ENCODE data around the gene TPBGL.

Gene TPBGL

DNA sequence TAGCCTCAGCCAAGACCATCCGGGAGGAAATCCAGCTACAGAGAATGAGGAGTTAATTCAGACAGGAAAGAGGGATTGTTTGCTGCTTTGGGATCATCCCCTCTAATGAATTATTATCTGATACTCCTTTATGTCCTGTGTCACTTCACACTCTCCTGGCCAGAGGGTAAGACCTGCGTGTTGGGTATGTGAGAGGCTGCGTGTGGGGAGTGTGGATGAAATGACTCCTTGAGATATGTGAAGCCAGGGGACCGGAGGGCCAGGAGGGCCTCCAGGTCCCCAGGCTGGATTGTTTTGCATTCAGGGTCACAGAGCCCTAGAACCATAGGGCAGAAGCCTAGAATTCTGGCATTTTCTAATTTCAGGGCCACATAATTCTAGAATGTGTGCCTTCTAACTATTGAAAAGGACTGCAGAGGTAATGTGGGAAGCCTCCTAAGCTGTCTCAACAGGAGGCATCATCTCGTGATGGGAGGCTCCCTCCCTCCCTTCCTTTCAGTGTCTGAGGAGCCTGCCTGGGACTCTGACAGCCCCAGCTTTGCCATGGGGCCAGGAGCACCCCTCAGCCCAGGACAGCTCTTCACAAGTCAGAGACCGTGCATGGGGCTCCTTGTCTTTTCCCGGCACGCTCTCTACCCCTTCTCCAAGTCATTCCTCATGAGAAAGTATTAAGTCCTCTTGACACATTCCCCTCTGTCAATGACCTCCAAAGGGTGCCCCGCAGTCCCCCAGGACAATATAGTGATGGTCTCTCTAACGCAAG lies 3.7 kb downstream of the TPBGL start:
- Histone ChIP-seq H2AFZ (ENCODE audit: low read depth, low read length) (no peak overlapping the region), H3K27me3 (ENCODE audit: insufficient read depth, low read length, poor library complexity) (no peaks in the 10 kb centered on the region), H3K9me3 (ENCODE audit: insufficient read depth, low read length, severe bottlenecking) (no peaks in the 10 kb centered on the region), H3K79me2 (ENCODE audit: insufficient read depth, low read length) (no peaks in the 10 kb centered on the region), H4K20me1 (ENCODE audit: insufficient read depth, low read length) (no peaks in the 10 kb centered on the region), H3K4me1 (ENCODE audit: insufficient read depth, low read length) (no peaks in the 10 kb centered on the region), H3K4me3 (ENCODE audit: low read depth in 1 of 2, low read length in 2 of 2) (no peak overlapping the region), H3K27ac (ENCODE audit: low read length) (no peak overlapping the region), H3K9ac (ENCODE audit: low read depth, low read length) (no peak overlapping the region), H3K36me3 (ENCODE audit: insufficient read depth, low read length) (no peaks in the 10 kb centered on the region), H3K4me2 (ENCODE audit: insufficient read depth, low read length) (no peak overlapping the region)
- no peak for ATAC-seq (ENCODE audit: insufficient read depth, low read depth)
- TF ChIP-seq, protein P1, sequence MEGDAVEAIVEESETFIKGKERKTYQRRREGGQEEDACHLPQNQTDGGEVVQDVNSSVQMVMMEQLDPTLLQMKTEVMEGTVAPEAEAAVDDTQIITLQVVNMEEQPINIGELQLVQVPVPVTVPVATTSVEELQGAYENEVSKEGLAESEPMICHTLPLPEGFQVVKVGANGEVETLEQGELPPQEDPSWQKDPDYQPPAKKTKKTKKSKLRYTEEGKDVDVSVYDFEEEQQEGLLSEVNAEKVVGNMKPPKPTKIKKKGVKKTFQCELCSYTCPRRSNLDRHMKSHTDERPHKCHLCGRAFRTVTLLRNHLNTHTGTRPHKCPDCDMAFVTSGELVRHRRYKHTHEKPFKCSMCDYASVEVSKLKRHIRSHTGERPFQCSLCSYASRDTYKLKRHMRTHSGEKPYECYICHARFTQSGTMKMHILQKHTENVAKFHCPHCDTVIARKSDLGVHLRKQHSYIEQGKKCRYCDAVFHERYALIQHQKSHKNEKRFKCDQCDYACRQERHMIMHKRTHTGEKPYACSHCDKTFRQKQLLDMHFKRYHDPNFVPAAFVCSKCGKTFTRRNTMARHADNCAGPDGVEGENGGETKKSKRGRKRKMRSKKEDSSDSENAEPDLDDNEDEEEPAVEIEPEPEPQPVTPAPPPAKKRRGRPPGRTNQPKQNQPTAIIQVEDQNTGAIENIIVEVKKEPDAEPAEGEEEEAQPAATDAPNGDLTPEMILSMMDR (IDR thresholded peaks at IDR 0.05; ENCODE audit: borderline replicate concordance, extremely low read depth, low read length, poor library complexity, severe bottlenecking): no peak
- no peak for TF ChIP-seq EZH2 (IDR thresholded peaks at IDR 0.05; ENCODE audit: borderline replicate concordance, low read depth, low read length, severe bottlenecking)
- DNase-seq: no peak

DNA sequence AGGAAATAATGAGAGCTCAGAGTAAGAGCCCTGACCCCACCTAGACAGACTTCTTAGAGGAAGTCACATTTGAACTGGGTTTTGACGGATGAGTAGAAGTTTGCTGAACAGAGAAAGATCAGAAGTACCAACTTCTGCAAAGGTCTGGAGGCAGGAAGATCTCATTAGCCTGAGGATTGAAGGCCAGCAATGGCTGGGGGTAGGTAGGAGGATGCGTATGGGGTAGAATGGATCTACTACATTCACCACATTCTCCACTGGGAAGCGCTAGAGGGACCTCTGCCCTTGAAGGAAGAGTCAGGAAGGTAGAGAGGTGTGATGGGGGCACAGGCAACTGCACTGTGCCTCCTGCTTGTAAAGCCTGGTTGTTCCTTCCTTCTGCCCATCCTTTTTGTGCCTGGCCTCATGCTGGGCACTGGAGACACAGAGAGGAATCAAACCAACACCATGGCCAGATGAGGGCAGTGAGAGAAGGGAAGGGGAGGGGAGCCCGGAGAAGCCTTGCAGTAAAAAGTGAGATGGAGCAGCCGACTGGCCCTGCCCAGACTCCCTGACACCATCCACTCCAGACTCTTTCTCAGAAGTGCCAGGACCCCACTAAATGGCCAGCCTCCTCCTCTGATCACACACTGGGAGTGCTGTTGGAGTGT lies 4.9 kb downstream of the TPBGL start:
- TF ChIP-seq, protein P1 (IDR thresholded peaks at IDR 0.05; ENCODE audit: borderline replicate concordance, extremely low read depth, low read length, poor library complexity, severe bottlenecking): no peak
- no peak for TF ChIP-seq EZH2 (IDR thresholded peaks at IDR 0.05; ENCODE audit: borderline replicate concordance, low read depth, low read length, severe bottlenecking)
- DNase-seq: no peak
- no peaks in the 10 kb centered on the region for H3K79me2 ChIP-seq (ENCODE audit: insufficient read depth, low read length)
- no peak overlapping the region for H3K9ac ChIP-seq (ENCODE audit: low read depth, low read length)
- H3K36me3 ChIP-seq (ENCODE audit: insufficient read depth, low read length): no peaks in the 10 kb centered on the region
- no peaks in the 10 kb centered on the region for H3K27me3 ChIP-seq (ENCODE audit: insufficient read depth, low read length, poor library complexity)
- H2AFZ ChIP-seq (ENCODE audit: low read depth, low read length): no peak overlapping the region
- H3K9me3 ChIP-seq (ENCODE audit: insufficient read depth, low read length, severe bottlenecking): no peaks in the 10 kb centered on the region
- H4K20me1 ChIP-seq (ENCODE audit: insufficient read depth, low read length): no peaks in the 10 kb centered on the region
- no peak overlapping the region for H3K4me2 ChIP-seq (ENCODE audit: insufficient read depth, low read length)
- H3K4me3 ChIP-seq (ENCODE audit: low read depth in 1 of 2, low read length in 2 of 2): no peak overlapping the region
- H3K27ac ChIP-seq (ENCODE audit: low read length): no peak overlapping the region
- no peaks in the 10 kb centered on the region for H3K4me1 ChIP-seq (ENCODE audit: insufficient read depth, low read length)
- no peak for ATAC-seq (ENCODE audit: insufficient read depth, low read depth)

DNA sequence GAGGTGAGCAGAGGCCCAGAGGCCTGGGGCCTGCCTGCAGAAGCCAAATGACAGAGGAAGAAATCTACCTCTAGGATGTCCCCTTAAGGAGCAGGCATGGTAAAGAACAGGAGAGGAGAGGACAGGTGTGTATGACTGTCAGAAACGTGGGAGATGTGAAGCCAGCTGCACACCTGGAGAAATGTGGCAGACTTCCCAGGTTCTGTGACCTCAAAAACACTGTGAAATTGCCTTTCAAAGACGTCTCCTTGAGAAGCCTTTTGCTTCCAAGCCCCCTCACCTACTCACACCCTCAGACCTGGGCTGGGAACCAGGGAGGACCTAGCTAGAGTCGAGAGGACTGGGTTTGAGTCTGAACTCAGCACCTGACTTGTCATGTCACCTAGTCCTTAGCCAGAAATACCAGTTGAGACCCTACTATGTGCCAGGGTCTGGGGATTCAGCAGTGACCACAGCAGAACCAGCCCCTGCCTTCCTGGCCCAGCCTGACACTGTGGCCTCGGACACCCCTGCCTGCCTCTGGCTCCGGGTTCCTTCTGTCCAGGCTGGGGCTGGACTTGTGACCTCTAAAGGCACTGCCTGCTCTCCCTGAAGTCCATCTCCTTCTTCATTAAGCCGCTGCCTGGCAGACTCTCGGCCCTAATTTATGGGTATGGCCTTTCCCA lies 5.6 kb downstream of the TPBGL start:
- H4K20me1 ChIP-seq (ENCODE audit: insufficient read depth, low read length): no peaks in the 10 kb centered on the region
- no peak overlapping the region for H2AFZ ChIP-seq (ENCODE audit: low read depth, low read length)
- no peaks in the 10 kb centered on the region for H3K4me1 ChIP-seq (ENCODE audit: insufficient read depth, low read length)
- DNase-seq: no peak
- ATAC-seq (ENCODE audit: insufficient read depth, low read depth): no peak
- no peaks in the 10 kb centered on the region for H3K36me3 ChIP-seq (ENCODE audit: insufficient read depth, low read length)
- no peaks in the 10 kb centered on the region for H3K27me3 ChIP-seq (ENCODE audit: insufficient read depth, low read length, poor library complexity)
- no peaks in the 10 kb centered on the region for H3K79me2 ChIP-seq (ENCODE audit: insufficient read depth, low read length)
- H3K9ac ChIP-seq (ENCODE audit: low read depth, low read length): no peak overlapping the region
- no peak for TF ChIP-seq EZH2 (IDR thresholded peaks at IDR 0.05; ENCODE audit: borderline replicate concordance, low read depth, low read length, severe bottlenecking)
- TF ChIP-seq, protein P1 (IDR thresholded peaks at IDR 0.05; ENCODE audit: borderline replicate concordance, extremely low read depth, low read length, poor library complexity, severe bottlenecking): no peak
- H3K4me3 ChIP-seq (ENCODE audit: low read depth in 1 of 2, low read length in 2 of 2): no peak overlapping the region
- H3K27ac ChIP-seq (ENCODE audit: low read length): no peak overlapping the region
- H3K4me2 ChIP-seq (ENCODE audit: insufficient read depth, low read length): no peak overlapping the region
- no peaks in the 10 kb centered on the region for H3K9me3 ChIP-seq (ENCODE audit: insufficient read depth, low read length, severe bottlenecking)

Data from DND-41 (cell line).